H1 (cell line): ENCODE results near the gene CEP72.

ENCODE experiments used
- CTCF ChIP-seq, 3 experiments: IDR thresholded peaks; 1 replicate in 2 of 3; 2 replicates in 1 of 3; pipeline versions ENCODE4 v1.5.1 to v1.6.1; 2011; ENCODE audit warnings: low read length in 3 of 3, mild to moderate bottlenecking in 3 of 3, inconsistent platforms in 2 of 3, low read depth in 1 of 3, moderate library complexity in 1 of 3; ENCODE audit not compliant: insufficient read depth in 1 of 3; ENCODE audit errors: control extremely low read depth in 1 of 3
- KDM1A ChIP-seq: fragments of 200-600, 300-600 bp; sonication (generic); IDR thresholded peaks from 2 replicates; pipeline ENCODE4 v1.7.1; 2016; ENCODE audit warnings: mild to moderate bottlenecking, low read length, borderline replicate concordance
- KDM5A ChIP-seq: fragments of 200-600 bp; IDR thresholded peaks from 2 replicates; pipeline ENCODE4 v1.7.1; 2012; ENCODE audit warnings: mild to moderate bottlenecking, low read length, inconsistent platforms, mixed read lengths
- POLR2A ChIP-seq, 2 experiments: IDR thresholded peaks; 1 replicate in 1 of 2; 2 replicates in 1 of 2; pipeline ENCODE4 v1.6.1; 2011; ENCODE audit warnings: low read depth in 2 of 2, low read length in 2 of 2, mild to moderate bottlenecking in 2 of 2; ENCODE audit errors: control extremely low read depth in 1 of 2
- RAD21 ChIP-seq, 2 experiments: IDR thresholded peaks in 1 of 2; conservative IDR thresholded peaks in 1 of 2; 2 replicates each; pipeline ENCODE4 v1.6.1; 2011; ENCODE audit warnings: low read depth in 2 of 2, low read length in 2 of 2, improper control_type of control experiment in 1 of 2, inconsistent platforms in 1 of 2, mild to moderate bottlenecking in 1 of 2, moderate library complexity in 1 of 2
- TBP ChIP-seq: IDR thresholded peaks from 2 replicates; pipeline ENCODE4 v1.6.1; 2011; ENCODE audit warnings: low read depth, low read length, improper control_type of control experiment
- USF2 ChIP-seq: IDR thresholded peaks from 2 replicates; pipeline ENCODE4 v1.6.1; 2011; ENCODE audit warnings: low read length, improper control_type of control experiment
- YY1 ChIP-seq: IDR thresholded peaks from 2 replicates; pipeline ENCODE4 v1.6.1; 2011; ENCODE audit warnings: low read depth, mild to moderate bottlenecking, low read length

GRCh38 chr5:587403-587802 is 24.7 kb upstream of the CEP72 start:
- TF ChIP-seq KDM5A (no peak), RAD21 (IDR thresholded peaks at IDR 0.05 in 1 of 2, conservative IDR thresholded peaks at IDR 0.05 in 1 of 2; ENCODE audit: low read depth in 2 of 2, low read length in 2 of 2) (no peak), POLR2A (IDR thresholded peaks at IDR 0.05; ENCODE audit: control extremely low read depth in 1 of 2, low read depth in 2 of 2, low read length in 2 of 2) (no peak), KDM1A (no peak), USF2 (no peak), CTCF (IDR thresholded peaks at IDR 0.05; ENCODE audit: control extremely low read depth in 1 of 3, insufficient read depth in 1 of 3, low read depth in 1 of 3, low read length in 3 of 3) (no peak), YY1 (no peak), TBP (no peak)
